8988T (cell line): ENCODE data around the gene NUP160.
"Not testable (repeated sequence)": the region's sequence is repeated elsewhere in the genome, so short reads cannot be mapped to it uniquely, and the experiment has no call there.

ENCODE experiments used
- DNase-seq: peaks from one replicate; pipeline ENCODE4 v3.0.0; 2011

NUP160 gene, protein sequence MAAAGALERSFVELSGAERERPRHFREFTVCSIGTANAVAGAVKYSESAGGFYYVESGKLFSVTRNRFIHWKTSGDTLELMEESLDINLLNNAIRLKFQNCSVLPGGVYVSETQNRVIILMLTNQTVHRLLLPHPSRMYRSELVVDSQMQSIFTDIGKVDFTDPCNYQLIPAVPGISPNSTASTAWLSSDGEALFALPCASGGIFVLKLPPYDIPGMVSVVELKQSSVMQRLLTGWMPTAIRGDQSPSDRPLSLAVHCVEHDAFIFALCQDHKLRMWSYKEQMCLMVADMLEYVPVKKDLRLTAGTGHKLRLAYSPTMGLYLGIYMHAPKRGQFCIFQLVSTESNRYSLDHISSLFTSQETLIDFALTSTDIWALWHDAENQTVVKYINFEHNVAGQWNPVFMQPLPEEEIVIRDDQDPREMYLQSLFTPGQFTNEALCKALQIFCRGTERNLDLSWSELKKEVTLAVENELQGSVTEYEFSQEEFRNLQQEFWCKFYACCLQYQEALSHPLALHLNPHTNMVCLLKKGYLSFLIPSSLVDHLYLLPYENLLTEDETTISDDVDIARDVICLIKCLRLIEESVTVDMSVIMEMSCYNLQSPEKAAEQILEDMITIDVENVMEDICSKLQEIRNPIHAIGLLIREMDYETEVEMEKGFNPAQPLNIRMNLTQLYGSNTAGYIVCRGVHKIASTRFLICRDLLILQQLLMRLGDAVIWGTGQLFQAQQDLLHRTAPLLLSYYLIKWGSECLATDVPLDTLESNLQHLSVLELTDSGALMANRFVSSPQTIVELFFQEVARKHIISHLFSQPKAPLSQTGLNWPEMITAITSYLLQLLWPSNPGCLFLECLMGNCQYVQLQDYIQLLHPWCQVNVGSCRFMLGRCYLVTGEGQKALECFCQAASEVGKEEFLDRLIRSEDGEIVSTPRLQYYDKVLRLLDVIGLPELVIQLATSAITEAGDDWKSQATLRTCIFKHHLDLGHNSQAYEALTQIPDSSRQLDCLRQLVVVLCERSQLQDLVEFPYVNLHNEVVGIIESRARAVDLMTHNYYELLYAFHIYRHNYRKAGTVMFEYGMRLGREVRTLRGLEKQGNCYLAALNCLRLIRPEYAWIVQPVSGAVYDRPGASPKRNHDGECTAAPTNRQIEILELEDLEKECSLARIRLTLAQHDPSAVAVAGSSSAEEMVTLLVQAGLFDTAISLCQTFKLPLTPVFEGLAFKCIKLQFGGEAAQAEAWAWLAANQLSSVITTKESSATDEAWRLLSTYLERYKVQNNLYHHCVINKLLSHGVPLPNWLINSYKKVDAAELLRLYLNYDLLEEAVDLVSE (N-terminal part only)

DNA sequence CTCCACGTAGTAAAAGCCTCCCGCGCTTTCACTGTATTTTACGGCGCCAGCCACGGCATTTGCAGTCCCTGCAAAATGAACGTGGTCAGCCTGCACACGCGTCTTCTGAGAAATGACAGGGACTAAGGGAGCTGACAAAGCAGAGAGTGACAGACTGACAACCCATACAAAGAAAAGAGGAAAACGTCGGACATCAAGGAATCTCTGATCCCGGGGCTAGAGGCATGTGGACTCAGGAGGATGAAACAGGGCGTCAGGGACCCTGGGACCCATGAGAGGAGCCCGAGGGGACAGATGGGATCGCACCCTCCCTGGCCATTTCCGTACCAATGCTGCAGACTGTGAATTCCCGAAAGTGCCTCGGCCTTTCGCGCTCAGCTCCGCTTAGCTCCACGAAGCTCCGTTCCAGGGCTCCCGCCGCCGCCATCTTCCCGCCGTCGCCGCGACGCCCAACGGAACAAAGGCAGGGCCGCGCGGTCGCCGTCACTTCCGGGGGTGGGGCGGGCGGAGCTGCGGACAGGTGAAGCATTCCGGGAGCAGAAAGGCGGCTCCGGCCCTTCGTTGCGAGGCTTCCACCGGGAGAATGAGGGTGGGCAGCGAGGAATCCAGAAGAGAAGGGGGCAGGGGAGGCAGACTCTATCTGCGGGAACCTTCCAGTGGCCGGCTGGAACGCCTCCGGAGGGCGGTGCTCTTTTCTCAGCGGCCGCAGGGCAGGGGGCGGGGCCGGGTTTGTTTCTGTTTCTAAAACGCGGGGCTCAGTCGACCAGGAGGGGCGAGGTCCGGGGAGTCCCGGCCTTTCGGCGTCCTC lies at the start of gene NUP160:
TSS of gene NUP160 (minus strand) at position 459 of the 808 bp plus-strand sequence. CDS start at position 427, 32 bp downstream.
- peak; percentile 83 for DNase-seq

DNA sequence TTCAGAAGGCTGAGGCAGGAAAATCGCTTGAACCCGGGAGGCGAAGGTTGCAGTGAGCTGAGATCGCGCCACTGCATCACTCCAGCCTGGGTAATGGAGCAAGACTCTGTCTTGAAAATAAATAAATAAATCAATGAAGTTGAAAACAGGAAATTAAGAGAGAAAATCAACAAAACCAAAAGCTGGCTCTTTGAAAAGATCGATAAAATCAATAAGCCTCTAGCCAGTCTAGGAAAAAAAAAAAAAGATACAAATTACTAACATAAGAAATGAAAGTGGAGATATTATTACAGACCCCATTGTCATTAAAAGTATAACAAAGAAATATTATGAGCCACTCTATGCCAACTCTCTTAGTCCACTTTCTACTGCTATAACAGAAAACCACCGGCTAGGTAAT lies 48.0 kb upstream of the NUP160 start:
- DNase-seq: no peak

DNA sequence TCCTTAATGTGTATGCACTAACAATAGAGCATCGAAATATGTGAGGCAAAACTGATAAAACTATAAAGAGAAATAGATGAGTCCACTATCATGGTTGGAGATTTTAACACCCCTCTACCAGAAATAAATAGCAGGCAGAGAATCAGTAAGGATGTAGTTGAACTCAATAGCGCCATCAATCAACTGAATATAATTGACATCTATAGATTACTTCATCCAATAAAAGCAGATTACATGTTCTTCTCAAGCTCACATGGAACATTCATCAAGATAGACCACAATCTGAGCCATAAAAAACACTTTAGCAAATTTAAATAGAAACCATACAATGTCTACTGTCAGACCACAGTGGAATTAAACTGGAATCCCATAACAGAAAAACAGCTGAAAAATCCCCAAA lies 46.9 kb upstream of the NUP160 start:
- no peak for DNase-seq

DNA sequence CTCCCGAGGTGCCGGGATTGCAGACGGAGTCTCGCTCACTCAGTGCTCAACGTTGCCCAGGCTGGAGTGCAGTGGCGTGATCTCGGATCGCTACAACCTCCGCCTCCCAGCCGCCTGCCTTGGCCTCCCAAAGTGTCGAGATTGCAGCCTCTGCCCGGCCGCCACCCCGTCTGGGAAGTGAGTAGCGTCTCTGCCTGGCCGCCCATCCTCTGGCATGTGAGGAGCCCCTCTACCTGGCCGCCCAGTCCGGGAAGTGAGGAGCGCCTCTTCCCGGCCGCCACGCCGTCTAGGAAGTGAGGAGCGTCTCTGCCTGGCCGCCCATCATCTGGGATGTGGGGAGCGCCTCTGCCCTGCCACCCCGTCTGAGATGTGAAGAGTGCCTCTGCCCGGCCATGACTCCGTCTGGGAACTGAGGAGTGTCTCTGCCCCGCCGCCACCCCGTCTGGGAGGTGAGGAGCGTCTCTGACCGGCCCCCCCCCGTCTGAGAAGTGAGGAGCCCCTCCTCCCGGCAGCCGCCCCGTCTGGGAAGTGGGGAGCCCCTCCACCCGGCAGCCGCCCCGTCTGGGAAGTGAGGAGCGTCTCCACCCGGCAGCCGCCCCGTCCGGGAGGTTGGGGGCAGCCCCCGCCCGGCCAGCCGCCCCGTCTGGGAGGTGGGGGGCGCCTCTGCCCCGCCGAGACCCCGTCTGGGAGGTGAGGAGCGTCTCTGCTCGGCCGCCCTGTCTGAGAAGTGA lies 44.6 kb upstream of the NUP160 start:
- DNase-seq: not testable (repeated sequence)

DNA sequence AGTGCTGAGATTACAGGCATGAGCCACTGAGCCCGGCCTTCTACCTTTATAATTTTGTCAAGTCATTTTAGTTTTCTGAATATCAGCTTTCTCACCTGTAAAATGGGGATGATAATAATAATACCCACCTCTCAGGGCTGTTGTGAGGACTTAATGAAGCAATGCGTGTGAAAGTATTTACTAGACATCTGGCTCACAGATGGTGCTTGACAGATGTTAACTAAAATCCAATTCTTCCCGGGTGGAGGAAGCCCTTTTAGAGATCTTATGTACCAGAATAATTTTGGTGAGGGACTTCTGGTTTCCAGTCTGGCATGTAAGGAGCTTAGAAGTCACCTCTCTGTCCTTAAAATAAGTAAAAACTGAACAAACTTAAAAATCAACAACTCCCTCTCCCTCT lies 43.7 kb upstream of the NUP160 start:
- DNase-seq: no peak

DNA sequence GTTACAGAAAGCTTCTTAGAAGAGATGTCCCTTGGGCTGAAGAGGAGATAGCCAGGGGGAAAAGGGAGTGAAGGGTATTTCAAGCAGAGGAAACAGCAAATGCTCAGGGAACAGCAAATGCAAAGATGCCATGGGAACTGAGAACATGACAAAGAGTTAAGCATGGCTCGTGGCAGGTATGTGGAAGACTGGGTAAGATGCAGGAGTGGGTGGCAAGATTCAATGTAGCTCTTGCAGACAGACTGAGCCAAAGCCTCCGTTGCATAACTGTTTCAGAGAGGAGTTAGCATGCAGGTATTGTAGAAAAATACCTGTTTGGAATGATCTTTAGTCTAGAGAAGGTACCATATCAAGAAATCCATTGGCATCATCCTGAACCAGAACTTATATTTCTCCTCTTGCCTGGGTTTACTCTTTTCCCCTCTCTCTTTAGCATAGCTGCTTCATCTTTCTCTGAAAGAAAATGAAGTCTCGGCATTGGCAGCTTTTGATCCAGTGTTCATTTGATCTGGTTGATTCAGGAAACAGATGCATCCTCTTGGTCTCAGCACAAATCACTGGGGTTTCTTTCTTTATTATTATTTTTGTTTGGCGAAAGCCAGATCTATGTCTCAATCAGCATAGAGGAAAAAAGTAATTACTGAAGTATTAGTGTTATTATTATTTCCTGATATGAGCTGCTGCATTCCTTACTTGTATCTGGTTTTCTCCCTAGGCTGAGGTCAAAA lies 41.7 kb upstream of the NUP160 start:
- no peak for DNase-seq

DNA sequence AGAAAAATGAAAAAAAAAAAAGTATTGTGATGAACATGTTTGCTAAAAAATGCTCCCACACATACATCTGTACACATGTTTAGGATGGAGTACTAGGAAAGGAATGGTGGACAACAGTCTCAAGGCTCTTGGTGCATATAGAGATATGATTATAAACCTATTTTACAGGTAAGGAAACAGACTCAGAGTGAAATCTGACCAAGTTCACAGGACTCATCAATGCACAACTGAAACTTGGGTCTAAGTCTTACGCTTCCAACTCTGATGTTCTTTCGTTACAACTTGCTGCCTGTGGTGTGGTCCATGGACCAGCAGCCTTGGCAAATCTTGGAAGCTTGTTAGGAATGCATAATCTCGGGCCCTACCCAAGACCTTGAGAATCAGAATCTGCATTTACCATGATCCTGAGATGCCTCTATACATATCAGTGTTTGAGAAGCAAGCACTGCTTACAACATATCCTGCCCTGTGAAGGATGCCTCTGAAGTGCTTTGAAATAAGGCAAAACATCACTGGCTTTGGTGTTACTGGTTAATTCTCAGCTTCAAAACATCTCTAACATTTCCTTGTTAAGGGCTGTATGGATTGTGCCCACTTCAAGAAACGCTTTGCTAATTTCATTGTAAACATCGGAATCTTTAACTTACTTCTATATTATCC lies 39.9 kb upstream of the NUP160 start:
- no peak for DNase-seq

DNA sequence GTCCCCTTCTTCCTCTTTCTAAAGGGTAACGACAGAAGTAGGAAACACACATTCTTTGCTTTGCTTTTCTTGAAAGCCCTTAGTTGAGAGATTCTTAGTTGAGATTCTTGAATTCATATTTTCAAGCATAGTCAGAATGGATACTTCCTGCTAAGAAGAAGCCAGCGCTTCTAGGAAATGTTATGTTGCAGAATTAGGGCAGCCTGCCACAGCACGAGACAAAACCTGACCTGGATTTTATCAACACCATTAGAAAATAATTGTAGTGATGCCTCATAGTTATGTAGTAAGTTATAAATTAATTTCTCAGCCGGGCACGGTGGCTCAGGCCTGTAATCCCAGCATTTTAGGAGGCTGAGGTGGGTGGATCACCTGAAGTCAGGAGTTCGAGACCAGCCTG lies 37.9 kb upstream of the NUP160 start:
- no peak for DNase-seq

DNA sequence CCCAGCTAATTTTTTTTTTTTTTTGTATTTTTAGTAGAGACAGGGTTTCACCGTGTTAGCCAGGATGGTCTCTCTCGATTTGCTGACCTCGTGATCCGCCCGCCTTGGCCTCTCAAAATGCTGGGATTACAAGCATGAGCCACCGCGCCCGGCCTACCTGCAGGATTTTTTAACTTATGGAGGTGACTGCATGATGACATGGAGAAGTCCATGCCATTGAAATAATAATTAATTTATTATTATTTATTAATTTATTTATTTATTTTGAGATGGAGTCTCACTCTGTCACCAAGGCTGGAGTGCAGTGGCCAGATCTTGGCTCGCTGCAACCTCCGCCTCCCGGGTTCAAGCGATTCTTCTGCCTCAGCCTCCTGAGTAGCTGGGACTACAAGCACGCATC lies 34.3 kb upstream of the NUP160 start:
- DNase-seq: not testable (repeated sequence)

DNA sequence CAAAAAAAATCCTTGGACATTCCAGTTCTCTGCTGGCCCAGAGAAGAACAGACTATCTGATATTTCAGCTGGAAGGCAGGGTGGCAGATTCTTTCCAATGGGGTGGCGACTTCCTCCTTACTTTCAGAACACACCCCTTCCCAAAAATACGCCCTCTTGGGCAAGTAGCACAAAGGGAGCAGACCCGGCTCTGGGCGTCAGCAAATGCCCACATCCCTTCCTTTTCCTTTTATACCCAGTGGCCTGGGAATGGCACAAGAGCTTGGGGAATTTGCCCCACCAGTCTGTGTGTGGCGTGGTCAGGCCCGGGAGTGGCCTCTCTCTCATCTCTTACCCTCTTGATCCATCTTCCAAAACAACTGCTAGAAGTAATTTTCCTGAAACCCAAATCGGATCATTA lies 33.0 kb upstream of the NUP160 start:
- DNase-seq: no peak

DNA sequence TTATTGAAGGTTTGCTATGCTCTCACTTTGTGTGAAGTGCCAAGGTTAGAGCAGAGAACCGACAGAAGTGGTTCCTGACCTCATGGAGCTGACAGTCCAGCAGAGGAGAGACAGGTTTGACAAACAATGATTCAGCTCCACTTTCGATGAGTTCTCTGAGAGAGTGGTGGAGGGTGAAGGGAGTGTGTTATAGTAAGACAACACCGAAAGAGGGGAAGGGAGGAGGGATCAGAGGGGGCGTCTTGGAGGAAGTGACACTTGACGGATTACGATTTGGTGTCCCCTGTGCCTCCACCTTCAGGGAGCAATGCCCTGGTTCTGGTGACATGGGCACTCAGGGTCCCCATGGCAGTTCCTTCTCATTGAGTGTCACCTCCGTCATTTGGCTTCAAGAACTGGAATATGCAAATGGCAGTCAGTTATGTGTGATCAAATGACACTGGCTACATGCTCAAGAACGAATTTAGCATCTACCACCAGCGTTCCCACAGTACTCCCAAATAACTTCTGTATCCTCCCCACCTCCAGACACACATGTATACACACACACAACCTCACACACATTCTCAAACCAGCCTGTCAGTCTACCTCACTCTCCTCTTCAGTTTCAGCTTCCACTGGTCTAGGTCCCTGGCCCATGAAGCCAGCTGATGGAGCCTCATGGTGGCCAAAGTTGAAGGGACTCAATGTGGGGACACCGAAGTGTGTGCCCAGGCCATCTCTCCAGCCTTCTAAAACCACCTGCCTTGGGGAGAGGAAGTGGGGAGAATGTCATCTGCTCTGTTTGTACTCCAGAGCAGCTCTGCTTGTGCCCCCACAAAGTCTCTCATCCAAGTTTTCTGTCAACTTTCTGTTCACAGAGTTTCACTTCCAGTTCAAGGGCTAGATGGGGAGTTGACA lies 31.4 kb upstream of the NUP160 start:
- DNase-seq: no peak

DNA sequence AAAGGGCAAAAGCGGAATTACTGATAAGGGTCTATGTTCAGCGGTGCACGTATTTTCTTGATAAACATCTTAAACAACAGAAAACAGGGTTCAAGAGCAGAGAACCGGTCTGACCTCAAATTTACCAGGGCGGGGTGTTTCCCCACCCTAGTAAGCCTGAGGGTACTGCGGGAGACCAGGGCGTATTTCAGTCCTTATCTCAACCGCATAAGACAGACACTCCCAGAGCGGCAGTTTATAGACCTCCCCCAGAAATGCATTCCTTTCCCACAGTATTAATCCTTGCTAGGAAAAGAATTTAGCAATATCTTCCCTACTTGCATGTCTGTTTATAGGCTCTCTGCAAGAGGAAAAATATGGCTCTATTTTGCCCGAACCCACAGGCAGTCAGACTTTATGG lies 27.7 kb upstream of the NUP160 start:
- DNase-seq: not testable (repeated sequence)

DNA sequence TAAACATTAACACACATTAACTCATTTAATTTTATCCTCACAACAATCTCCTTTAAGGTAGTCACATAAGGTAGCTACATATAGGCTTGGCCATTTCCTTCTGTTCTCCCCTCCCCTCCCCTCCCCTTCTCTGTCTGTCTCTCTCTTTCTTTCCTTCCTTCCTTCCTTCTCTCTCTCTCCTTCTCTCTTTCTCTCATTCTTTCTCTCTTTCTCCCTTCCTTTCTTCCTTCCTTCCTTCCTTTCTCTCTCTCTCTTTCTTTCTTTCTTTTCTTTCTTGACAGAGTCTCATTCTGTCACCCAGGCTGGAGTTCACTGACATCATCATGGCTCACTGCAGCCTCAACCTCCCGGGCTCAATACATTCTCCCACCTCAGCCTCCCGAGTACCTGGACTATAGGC lies 22.3 kb upstream of the NUP160 start:
- DNase-seq: no peak

DNA sequence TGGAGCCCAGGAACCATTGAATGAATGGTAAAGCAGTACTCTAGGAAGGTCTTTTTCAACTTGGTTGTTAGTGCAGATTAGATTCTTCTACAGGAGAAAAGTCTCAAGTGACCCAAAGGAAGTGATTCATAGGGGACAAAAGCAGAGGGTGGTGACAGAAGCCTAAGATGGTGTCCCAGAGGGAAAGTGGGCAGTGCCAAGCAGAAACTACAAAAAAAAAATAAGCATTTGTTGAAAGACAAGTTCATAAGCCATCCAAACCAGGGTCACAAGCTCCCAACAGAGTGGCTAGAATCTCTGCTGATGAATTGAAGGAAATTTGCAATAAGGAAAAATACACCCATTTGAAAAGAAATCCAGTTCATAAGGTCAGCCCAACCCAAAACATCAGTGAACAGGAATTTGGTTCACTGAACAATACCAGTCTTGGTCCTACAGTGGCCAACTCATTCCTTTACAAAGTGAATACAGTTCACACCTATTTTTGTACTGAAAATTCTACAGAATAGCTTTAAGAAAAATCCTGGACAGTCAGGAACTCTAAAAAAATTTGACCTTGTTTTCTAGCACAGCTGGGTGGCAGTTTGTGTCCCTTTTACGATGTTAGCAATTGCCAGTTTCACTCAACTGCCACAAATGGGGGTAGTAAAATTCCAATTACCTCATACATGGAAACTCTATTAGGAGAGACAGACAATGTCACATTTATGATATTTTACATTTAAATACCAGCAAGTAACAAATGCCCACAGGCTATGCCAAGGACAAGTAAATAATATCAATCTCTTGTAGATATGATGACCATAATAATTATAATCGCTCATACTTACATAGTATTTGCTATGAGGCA lies 21.6 kb upstream of the NUP160 start:
- DNase-seq: no peak

DNA sequence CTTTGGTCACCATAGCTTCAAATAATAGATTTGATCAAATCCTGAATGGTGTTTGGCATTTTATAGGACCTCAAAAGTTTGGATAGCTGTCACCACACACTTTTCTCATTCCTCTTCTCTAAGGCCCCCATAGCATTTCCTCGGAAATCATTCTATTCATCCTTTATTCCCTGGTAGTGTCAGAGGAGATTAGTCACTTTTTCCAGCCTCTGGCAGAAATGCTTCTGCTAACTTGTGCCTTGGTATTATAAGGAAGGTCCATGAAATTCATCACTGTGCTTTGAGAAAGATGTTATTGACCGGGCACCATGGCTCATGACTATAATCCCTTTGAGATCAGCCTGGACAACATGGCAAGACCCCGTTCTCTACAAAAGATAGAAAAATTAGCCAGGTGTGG lies 19.7 kb upstream of the NUP160 start:
- no peak for DNase-seq

DNA sequence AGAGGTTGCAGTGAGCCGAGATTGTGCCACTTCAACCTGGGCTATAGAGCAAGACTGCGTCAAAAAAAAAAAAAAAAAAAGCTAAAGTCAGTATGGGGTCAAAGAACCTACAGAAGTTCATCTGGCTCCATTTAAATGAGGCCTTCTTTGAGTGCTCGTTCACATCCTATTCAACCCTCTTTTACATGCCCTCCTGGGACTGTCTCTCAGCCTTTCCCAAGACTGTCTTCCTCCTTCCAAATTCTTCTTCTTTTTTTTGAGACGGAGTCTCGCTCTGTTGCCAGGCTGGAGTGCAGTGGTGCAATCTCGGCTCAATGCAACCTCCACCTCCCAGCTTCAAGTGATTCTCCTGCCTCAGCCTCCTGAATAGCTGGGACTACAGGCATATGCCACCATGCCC lies 18.7 kb upstream of the NUP160 start:
- DNase-seq: not testable (repeated sequence)

DNA sequence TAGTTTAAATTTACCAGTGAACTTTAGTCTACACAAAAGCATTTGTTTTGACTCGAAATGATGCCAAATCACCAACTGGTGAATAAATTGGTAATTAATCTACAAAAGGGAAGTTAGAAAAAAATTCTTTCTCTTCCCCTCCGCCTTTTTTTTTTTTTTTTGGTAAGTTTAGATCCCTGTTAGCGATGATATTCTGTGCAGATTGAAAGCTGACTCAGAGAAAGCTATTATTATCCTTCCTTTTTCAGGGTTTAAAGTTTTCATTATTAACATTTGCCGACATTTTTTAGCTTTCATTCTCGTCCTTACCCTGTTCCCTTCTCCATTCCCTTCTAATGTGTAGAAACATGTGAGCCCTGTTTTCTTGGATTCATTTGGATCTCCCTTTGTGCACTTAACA lies 16.8 kb upstream of the NUP160 start:
- no peak for DNase-seq

DNA sequence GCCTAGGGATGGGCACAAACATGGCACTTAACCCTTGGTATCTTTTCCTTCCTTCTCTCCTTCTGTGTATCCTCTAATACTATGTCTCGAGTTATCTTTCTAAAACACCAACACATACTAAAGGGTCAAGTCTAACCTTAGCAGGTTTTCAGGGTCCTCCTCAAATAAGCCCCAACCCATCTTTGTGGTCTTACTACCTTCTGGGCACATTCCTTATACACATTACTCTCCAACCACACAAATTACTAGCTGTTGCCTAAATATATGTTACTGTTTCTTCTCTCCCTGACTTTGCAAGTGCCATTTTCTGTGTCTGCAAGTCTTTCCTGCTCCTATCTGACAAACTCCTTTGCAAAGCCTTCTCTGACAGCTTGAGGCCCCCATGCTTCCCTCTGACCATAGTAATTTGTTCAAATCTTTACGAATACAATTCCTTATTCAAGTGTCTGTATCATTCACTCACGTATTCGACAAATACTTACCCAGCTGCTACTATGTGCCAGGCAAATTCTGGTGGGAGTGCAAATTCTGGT lies 15.8 kb upstream of the NUP160 start:
- no peak for DNase-seq
